SK-N-SH treated with all-trans-retinoic acid at 6 μM for 48 hours (cell line): ENCODE results near the gene RASA2.

Source experiments
- BACH2 ChIP-seq: fragments of 250-450 bp; sonication (Bioruptor Pico); IDR thresholded peaks from 2 replicates; pipeline ENCODE4 v1.9.0; 2021; ENCODE audit warnings: mild to moderate bottlenecking, borderline replicate concordance
- CSDC2 ChIP-seq: fragments of 250-450 bp; sonication (Bioruptor Pico); IDR thresholded peaks from 2 replicates; pipeline ENCODE4 v1.5.0; 2020; ENCODE audit warnings: mild to moderate bottlenecking, moderate library complexity
- ESRRG ChIP-seq: fragments of 250-450 bp; sonication (Bioruptor Pico); IDR thresholded peaks from 2 replicates; pipeline ENCODE4 v1.6.1; 2021; ENCODE audit warnings: mild to moderate bottlenecking
- ISL1 ChIP-seq: fragments of 250-450 bp; sonication (Bioruptor Pico); IDR thresholded peaks from 2 replicates; pipeline ENCODE4 v2.1.2; 2022; ENCODE audit warnings: mild to moderate bottlenecking, moderate library complexity
- SNAI2 ChIP-seq: fragments of 250-450 bp; sonication (Bioruptor Pico); IDR thresholded peaks from 2 replicates; pipeline ENCODE4 v1.5.0; 2020; ENCODE audit warnings: mild to moderate bottlenecking, moderate library complexity
- TCF4 ChIP-seq: fragments of 250-450 bp; sonication (Bioruptor Pico); IDR thresholded peaks from 2 replicates; pipeline ENCODE4 v1.8.0; 2021; ENCODE audit warnings: mild to moderate bottlenecking, moderate library complexity, borderline replicate concordance
- TOX ChIP-seq: fragments of 250-450 bp; sonication (Bioruptor Pico); IDR thresholded peaks from 2 replicates; pipeline ENCODE4 v1.8.0; 2021; ENCODE audit warnings: mild to moderate bottlenecking, moderate library complexity, borderline replicate concordance
- ZC3H10 ChIP-seq: fragments of 250-450 bp; sonication (Bioruptor Pico); IDR thresholded peaks from 2 replicates; pipeline ENCODE4 v1.5.1; 2021; ENCODE audit warnings: mild to moderate bottlenecking, moderate library complexity
- ZFP3 ChIP-seq: fragments of 250-450 bp; sonication (Bioruptor Pico); IDR thresholded peaks from 2 replicates; pipeline ENCODE4 v1.5.0; 2020; ENCODE audit warnings: mild to moderate bottlenecking, moderate library complexity
- ZNF70 ChIP-seq: fragments of 450-650 bp; formaldehyde crosslinking; IDR thresholded peaks from 2 replicates; pipeline ENCODE4 v1.5.0; 2020; ENCODE audit warnings: mild to moderate bottlenecking, moderate library complexity
- TF ChIP-seq, protein P1 (sequence below): fragments of 250-450 bp; sonication (Bioruptor Pico); IDR thresholded peaks from 2 replicates; pipeline ENCODE4 v1.8.0; 2020; ENCODE audit warnings: mild to moderate bottlenecking, moderate library complexity, borderline replicate concordance
- TF ChIP-seq, protein P2 (sequence below): fragments of 250-450 bp; sonication (Bioruptor Pico); IDR thresholded peaks from 2 replicates; pipeline ENCODE4 v1.5.1; 2020; ENCODE audit warnings: low read depth, mild to moderate bottlenecking, moderate library complexity
- TF ChIP-seq, protein P3 (sequence below): fragments of 250-450 bp; sonication (Bioruptor Pico); IDR thresholded peaks from 2 replicates; pipeline ENCODE4 v1.8.0; 2021; ENCODE audit warnings: low read depth, mild to moderate bottlenecking, moderate library complexity, borderline replicate concordance
- TF ChIP-seq, protein P4 (sequence below): fragments of 250-450 bp; sonication (Bioruptor Pico); IDR thresholded peaks from 2 replicates; pipeline ENCODE4 v1.5.1; 2021; ENCODE audit warnings: mild to moderate bottlenecking, moderate library complexity

GRCh38 chr3:141482245-141482922 is 4.4 kb upstream of the RASA2 start:
- TF ChIP-seq, protein P1, sequence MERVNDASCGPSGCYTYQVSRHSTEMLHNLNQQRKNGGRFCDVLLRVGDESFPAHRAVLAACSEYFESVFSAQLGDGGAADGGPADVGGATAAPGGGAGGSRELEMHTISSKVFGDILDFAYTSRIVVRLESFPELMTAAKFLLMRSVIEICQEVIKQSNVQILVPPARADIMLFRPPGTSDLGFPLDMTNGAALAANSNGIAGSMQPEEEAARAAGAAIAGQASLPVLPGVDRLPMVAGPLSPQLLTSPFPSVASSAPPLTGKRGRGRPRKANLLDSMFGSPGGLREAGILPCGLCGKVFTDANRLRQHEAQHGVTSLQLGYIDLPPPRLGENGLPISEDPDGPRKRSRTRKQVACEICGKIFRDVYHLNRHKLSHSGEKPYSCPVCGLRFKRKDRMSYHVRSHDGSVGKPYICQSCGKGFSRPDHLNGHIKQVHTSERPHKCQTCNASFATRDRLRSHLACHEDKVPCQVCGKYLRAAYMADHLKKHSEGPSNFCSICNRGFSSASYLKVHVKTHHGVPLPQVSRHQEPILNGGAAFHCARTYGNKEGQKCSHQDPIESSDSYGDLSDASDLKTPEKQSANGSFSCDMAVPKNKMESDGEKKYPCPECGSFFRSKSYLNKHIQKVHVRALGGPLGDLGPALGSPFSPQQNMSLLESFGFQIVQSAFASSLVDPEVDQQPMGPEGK (CRISPR knock-in tag), result no peak
- TF ChIP-seq ZC3H10 (no peak), ZNF70 (CRISPR knock-in tag) (no peak), TCF4 (CRISPR knock-in tag) (no peak), ESRRG (no peak), ZFP3 (CRISPR knock-in tag) (no peak), TOX (CRISPR knock-in tag) (no peak), ISL1 (CRISPR knock-in tag) (peak; percentile 42), BACH2 (CRISPR knock-in tag) (no peak), CSDC2 (CRISPR knock-in tag) (no peak), SNAI2 (CRISPR knock-in tag) (no peak)
- TF ChIP-seq, protein P2, sequence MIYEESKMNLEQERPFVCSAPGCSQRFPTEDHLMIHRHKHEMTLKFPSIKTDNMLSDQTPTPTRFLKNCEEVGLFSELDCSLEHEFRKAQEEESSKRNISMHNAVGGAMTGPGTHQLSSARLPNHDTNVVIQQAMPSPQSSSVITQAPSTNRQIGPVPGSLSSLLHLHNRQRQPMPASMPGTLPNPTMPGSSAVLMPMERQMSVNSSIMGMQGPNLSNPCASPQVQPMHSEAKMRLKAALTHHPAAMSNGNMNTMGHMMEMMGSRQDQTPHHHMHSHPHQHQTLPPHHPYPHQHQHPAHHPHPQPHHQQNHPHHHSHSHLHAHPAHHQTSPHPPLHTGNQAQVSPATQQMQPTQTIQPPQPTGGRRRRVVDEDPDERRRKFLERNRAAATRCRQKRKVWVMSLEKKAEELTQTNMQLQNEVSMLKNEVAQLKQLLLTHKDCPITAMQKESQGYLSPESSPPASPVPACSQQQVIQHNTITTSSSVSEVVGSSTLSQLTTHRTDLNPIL (CRISPR knock-in tag), result no peak
- TF ChIP-seq, protein P3, sequence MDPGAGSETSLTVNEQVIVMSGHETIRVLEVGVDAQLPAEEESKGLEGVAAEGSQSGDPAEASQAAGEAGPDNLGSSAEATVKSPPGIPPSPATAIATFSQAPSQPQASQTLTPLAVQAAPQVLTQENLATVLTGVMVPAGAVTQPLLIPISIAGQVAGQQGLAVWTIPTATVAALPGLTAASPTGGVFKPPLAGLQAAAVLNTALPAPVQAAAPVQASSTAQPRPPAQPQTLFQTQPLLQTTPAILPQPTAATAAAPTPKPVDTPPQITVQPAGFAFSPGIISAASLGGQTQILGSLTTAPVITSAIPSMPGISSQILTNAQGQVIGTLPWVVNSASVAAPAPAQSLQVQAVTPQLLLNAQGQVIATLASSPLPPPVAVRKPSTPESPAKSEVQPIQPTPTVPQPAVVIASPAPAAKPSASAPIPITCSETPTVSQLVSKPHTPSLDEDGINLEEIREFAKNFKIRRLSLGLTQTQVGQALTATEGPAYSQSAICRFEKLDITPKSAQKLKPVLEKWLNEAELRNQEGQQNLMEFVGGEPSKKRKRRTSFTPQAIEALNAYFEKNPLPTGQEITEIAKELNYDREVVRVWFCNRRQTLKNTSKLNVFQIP (CRISPR knock-in tag), result no peak
- TF ChIP-seq, protein P4, sequence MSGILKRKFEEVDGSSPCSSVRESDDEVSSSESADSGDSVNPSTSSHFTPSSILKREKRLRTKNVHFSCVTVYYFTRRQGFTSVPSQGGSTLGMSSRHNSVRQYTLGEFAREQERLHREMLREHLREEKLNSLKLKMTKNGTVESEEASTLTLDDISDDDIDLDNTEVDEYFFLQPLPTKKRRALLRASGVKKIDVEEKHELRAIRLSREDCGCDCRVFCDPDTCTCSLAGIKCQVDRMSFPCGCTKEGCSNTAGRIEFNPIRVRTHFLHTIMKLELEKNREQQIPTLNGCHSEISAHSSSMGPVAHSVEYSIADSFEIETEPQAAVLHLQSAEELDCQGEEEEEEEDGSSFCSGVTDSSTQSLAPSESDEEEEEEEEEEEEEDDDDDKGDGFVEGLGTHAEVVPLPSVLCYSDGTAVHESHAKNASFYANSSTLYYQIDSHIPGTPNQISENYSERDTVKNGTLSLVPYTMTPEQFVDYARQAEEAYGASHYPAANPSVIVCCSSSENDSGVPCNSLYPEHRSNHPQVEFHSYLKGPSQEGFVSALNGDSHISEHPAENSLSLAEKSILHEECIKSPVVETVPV (CRISPR knock-in tag), result no peak
